GM23338 (cell line): ENCODE data around the gene MYO1G. TPM values are rescaled to one million over a fixed set of nuclear protein-coding genes. Genes with fewer than 3 reads are reported as not detected.

Experiments
- ATAC-seq: fragments of 200-7000 bp; cut with Tn5 transposase; 3 replicates; pipeline ENCODE4 v1.9.1; 2020
- DNase-seq: peaks from one replicate; pipeline ENCODE4 v3.0.0-alpha.2; 2015; ENCODE audit warnings: low spot score
- H2AFZ ChIP-seq: fragments of 200-600 bp; sonication (generic); 2 replicates; pipeline ENCODE4 v1.8.0; 2016; ENCODE audit warnings: antibody characterized with exemption, mild to moderate bottlenecking, moderate library complexity
- H3F3A ChIP-seq: fragments of 200-600 bp; sonication (generic); replicated peaks from 2 replicates; pipeline ENCODE4 v1.8.0; 2017; ENCODE audit warnings: antibody characterized with exemption, mixed run types, low read depth
- H3K27ac ChIP-seq: fragments of 200-600 bp; sonication (generic); 2 replicates; pipeline ENCODE4 v1.6.1; 2016; ENCODE audit warnings: low read depth
- H3K27me3 ChIP-seq: fragments of 200-600 bp; sonication (generic); 2 replicates; pipeline ENCODE4 v1.8.0; 2016; ENCODE audit warnings: mild to moderate bottlenecking, mixed run types, moderate library complexity; ENCODE audit not compliant: insufficient read depth
- H3K36me3 ChIP-seq: fragments of 200-600 bp; sonication (generic); 2 replicates; pipeline ENCODE4 v1.8.0; 2016; ENCODE audit warnings: mild to moderate bottlenecking; ENCODE audit not compliant: insufficient read depth
- H3K4me1 ChIP-seq: fragments of 200-600 bp; sonication (generic); 2 replicates; pipeline ENCODE4 v1.8.0; 2016; ENCODE audit warnings: mild to moderate bottlenecking, moderate library complexity; ENCODE audit not compliant: insufficient read depth
- H3K4me2 ChIP-seq: fragments of 200-600 bp; sonication (generic); 2 replicates; pipeline ENCODE4 v1.7.1; 2017; ENCODE audit warnings: mixed run types
- H3K4me3 ChIP-seq: fragments of 200-600 bp; sonication (generic); 2 replicates; pipeline ENCODE4 v1.6.1; 2016; ENCODE audit warnings: mixed run types
- H3K79me2 ChIP-seq: fragments of 200-600 bp; sonication (generic); replicated peaks from 2 replicates; pipeline ENCODE4 v1.8.0; 2017; ENCODE audit warnings: mild to moderate bottlenecking; ENCODE audit not compliant: insufficient read depth
- H3K9me2 ChIP-seq: fragments of 200-600 bp; sonication (generic); 2 replicates; pipeline ENCODE4 v1.8.0; 2017; ENCODE audit not compliant: insufficient read depth
- H4K20me1 ChIP-seq: fragments of 200-600 bp; sonication (generic); replicated peaks from 2 replicates; pipeline ENCODE4 v1.8.0; 2017; ENCODE audit warnings: mild to moderate bottlenecking; ENCODE audit not compliant: insufficient read depth
- H3K27ac Mint-ChIP-seq: 2 replicates; pipeline ENCODE4 v1.8.0; 2020; ENCODE audit warnings: inconsistent platforms, mild to moderate bottlenecking, moderate library complexity, mixed read lengths
- H3K27me3 Mint-ChIP-seq: 3 replicates; pipeline ENCODE4 v1.8.0; 2022; ENCODE audit warnings: low read depth, mild to moderate bottlenecking, moderate library complexity, mixed read lengths, inconsistent platforms; ENCODE audit not compliant: insufficient read depth, poor library complexity
- H3K36me3 Mint-ChIP-seq: 3 replicates; pipeline ENCODE4 v1.8.0; 2021; ENCODE audit warnings: low read depth, mild to moderate bottlenecking, inconsistent platforms, moderate library complexity, mixed read lengths
- H3K4me1 Mint-ChIP-seq: 3 replicates; pipeline ENCODE4 v1.8.0; 2020; ENCODE audit warnings: mild to moderate bottlenecking, inconsistent platforms, mixed read lengths
- H3K4me3 Mint-ChIP-seq: 3 replicates; pipeline ENCODE4 v1.8.0; 2021; ENCODE audit warnings: moderate library complexity, mild to moderate bottlenecking, inconsistent platforms, mixed read lengths
- H3K9me3 Mint-ChIP-seq: 3 replicates; pipeline ENCODE4 v1.8.0; 2020; ENCODE audit warnings: moderate library complexity, mild to moderate bottlenecking, inconsistent platforms, mixed read lengths
- CREB1 ChIP-seq: fragments of 250-450 bp; sonication (Bioruptor Pico); IDR thresholded peaks from 2 replicates; pipeline ENCODE4 v1.5.0; 2020; ENCODE audit warnings: low read depth, mild to moderate bottlenecking, moderate library complexity
- EZH2 ChIP-seq: fragments of 200-600 bp; sonication (generic); IDR thresholded peaks from one replicate; pipeline ENCODE4 v1.8.0; 2017; ENCODE audit warnings: antibody characterized with exemption, mild to moderate bottlenecking, low read depth; ENCODE audit not compliant: unreplicated experiment
- EZH2phosphoT487 ChIP-seq: fragments of 200-600 bp; sonication (generic); IDR thresholded peaks from one replicate; pipeline ENCODE4 v1.8.1; 2018; ENCODE audit warnings: antibody characterized with exemption; ENCODE audit not compliant: unreplicated experiment
- POLR2AphosphoS5 ChIP-seq: IDR thresholded peaks from 2 replicates; pipeline ENCODE4 v1.6.1; 2016; ENCODE audit warnings: antibody characterized with exemption, low read depth
- REST ChIP-seq: IDR thresholded peaks from one replicate; pipeline ENCODE4 v1.6.1; 2018; ENCODE audit warnings: antibody characterized with exemption; ENCODE audit not compliant: unreplicated experiment
- STAT1 ChIP-seq: IDR thresholded peaks from one replicate; pipeline ENCODE4 v1.6.1; 2016; ENCODE audit warnings: antibody characterized with exemption; ENCODE audit not compliant: unreplicated experiment
- ZNF114 ChIP-seq: fragments of 250-450 bp; sonication (Bioruptor Pico); IDR thresholded peaks from 2 replicates; pipeline ENCODE4 v1.5.0; 2020; ENCODE audit warnings: mild to moderate bottlenecking, moderate library complexity
- polyA plus RNA-seq: library from polyadenylated mRNA; unstranded; fragments of >200 nt; fragmentation: Nextera tagmentation; extraction: Ambion mirVana; gene quantifications from 2 replicates; pipeline ENCODE4 v1.2.1, GENCODE V29; 2016
- total RNA-seq: library from RNA; depleted of rRNA; stranded (reverse); fragments of >200 nt; shearing (Covaris generic); gene quantifications from 2 replicates; pipeline ENCODE4 v1.2.3, GENCODE V29; 2014
- TF ChIP-seq, protein P1 (sequence below): fragments of 250-450 bp; sonication (Bioruptor Pico); IDR thresholded peaks from 2 replicates; pipeline ENCODE4 v1.5.0; 2020; ENCODE audit warnings: mild to moderate bottlenecking, moderate library complexity
- TF ChIP-seq, protein P2 (sequence below), 2 experiments: fragments of 200-600 bp in 1 of 2; sonication (generic) in 1 of 2; conservative IDR thresholded peaks; 2 replicates each; pipeline versions ENCODE4 v1.5.1 to v1.6.1; 2016 to 2017; ENCODE audit warnings: antibody characterized with exemption in 2 of 2, low read depth in 2 of 2, mild to moderate bottlenecking in 2 of 2, moderate library complexity in 1 of 2
- TF ChIP-seq, protein P3 (sequence below): IDR thresholded peaks from 2 replicates; pipeline ENCODE4 v1.6.1; 2016; ENCODE audit warnings: antibody characterized with exemption

MYO1G gene
- total and polyA plus RNA-seq, 2 experiments from 2014 or later, result 0.10 to 0.11 TPM

- DNase-seq, result no peak
- Histone ChIP-seq H3K9me2 (no peaks in the 10 kb centered on the region), H3K4me2 (no peak overlapping the region), H3F3A (no peaks in the 10 kb centered on the region), H3K4me3 (no peak overlapping the region), H2AFZ (no peak overlapping the region), H3K4me1 (no peaks in the 10 kb centered on the region), H3K27me3 (no peaks in the 10 kb centered on the region), H3K36me3 (no peaks in the 10 kb centered on the region), H4K20me1 (peaks cover 19% of the 10 kb centered on the region), H3K79me2 (peaks cover 32% of the 10 kb centered on the region), H3K27ac (no peak overlapping the region)
- Mint-ChIP-seq H3K4me1 (peaks cover 4% of the 10 kb centered on the region), H3K27me3 (peaks cover 4% of the 10 kb centered on the region), H3K4me3 (no peak overlapping the region), H3K9me3 (peaks cover 18% of the 10 kb centered on the region), H3K36me3 (peaks cover 21% of the 10 kb centered on the region), H3K27ac (no peak overlapping the region)
- TF ChIP-seq ZNF114, result no peak
- no peak for ATAC-seq
Observed at GRCh38 chr7:45017253-45017652, 38.4 kb upstream of the MYO1G start.

- Histone ChIP-seq H3K4me1 (no peaks in the 10 kb centered on the region), H3K9me2 (no peaks in the 10 kb centered on the region), H3K27ac (no peak overlapping the region), H3K4me2 (no peak overlapping the region), H2AFZ (no peak overlapping the region), H3K4me3 (no peak overlapping the region), H3K36me3 (no peaks in the 10 kb centered on the region), H3F3A (no peaks in the 10 kb centered on the region), H3K79me2 (peaks cover 36% of the 10 kb centered on the region), H3K27me3 (no peaks in the 10 kb centered on the region), H4K20me1 (peaks cover 19% of the 10 kb centered on the region)
- ATAC-seq, result no peak
- H3K27me3 Mint-ChIP-seq, result peaks cover 2% of the 10 kb centered on the region
- H3K4me3 Mint-ChIP-seq, result no peak overlapping the region
- H3K36me3 Mint-ChIP-seq, result peaks cover 21% of the 10 kb centered on the region
- peak overlapping the region; percentile 86; the same call in 1 of the 2 replicates for H3K27ac Mint-ChIP-seq
- H3K9me3 Mint-ChIP-seq, result peaks cover 15% of the 10 kb centered on the region
- H3K4me1 Mint-ChIP-seq, result peaks cover 2% of the 10 kb centered on the region; the same call in 1 of the 3 replicates
- no peak for DNase-seq
- TF ChIP-seq, protein P1, sequence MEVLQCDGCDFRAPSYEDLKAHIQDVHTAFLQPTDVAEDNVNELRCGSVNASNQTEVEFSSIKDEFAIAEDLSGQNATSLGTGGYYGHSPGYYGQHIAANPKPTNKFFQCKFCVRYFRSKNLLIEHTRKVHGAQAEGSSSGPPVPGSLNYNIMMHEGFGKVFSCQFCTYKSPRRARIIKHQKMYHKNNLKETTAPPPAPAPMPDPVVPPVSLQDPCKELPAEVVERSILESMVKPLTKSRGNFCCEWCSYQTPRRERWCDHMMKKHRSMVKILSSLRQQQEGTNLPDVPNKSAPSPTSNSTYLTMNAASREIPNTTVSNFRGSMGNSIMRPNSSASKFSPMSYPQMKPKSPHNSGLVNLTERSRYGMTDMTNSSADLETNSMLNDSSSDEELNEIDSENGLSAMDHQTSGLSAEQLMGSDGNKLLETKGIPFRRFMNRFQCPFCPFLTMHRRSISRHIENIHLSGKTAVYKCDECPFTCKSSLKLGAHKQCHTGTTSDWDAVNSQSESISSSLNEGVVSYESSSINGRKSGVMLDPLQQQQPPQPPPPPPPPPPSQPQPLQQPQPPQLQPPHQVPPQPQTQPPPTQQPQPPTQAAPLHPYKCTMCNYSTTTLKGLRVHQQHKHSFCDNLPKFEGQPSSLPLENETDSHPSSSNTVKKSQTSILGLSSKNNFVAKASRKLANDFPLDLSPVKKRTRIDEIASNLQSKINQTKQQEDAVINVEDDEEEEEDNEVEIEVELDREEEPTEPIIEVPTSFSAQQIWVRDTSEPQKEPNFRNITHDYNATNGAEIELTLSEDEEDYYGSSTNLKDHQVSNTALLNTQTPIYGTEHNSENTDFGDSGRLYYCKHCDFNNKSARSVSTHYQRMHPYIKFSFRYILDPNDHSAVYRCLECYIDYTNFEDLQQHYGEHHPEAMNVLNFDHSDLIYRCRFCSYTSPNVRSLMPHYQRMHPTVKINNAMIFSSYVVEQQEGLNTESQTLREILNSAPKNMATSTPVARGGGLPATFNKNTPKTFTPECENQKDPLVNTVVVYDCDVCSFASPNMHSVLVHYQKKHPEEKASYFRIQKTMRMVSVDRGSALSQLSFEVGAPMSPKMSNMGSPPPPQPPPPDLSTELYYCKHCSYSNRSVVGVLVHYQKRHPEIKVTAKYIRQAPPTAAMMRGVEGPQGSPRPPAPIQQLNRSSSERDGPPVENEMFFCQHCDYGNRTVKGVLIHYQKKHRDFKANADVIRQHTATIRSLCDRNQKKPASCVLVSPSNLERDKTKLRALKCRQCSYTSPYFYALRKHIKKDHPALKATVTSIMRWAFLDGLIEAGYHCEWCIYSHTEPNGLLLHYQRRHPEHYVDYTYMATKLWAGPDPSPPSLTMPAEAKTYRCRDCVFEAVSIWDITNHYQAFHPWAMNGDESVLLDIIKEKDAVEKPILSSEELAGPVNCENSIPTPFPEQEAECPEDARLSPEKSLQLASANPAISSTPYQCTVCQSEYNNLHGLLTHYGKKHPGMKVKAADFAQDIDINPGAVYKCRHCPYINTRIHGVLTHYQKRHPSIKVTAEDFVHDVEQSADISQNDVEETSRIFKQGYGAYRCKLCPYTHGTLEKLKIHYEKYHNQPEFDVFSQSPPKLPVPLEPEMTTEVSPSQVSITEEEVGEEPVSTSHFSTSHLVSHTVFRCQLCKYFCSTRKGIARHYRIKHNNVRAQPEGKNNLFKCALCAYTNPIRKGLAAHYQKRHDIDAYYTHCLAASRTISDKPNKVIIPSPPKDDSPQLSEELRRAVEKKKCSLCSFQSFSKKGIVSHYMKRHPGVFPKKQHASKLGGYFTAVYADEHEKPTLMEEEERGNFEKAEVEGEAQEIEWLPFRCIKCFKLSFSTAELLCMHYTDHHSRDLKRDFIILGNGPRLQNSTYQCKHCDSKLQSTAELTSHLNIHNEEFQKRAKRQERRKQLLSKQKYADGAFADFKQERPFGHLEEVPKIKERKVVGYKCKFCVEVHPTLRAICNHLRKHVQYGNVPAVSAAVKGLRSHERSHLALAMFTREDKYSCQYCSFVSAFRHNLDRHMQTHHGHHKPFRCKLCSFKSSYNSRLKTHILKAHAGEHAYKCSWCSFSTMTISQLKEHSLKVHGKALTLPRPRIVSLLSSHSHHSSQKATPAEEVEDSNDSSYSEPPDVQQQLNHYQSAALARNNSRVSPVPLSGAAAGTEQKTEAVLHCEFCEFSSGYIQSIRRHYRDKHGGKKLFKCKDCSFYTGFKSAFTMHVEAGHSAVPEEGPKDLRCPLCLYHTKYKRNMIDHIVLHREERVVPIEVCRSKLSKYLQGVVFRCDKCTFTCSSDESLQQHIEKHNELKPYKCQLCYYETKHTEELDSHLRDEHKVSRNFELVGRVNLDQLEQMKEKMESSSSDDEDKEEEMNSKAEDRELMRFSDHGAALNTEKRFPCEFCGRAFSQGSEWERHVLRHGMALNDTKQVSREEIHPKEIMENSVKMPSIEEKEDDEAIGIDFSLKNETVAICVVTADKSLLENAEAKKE (CRISPR knock-in tag), result no peak
- TF ChIP-seq POLR2AphosphoS5 (no peak), EZH2 (no peak), STAT1 (no peak), CREB1 (no peak), REST (no peak), EZH2phosphoT487 (no peak)
- TF ChIP-seq, protein P2, sequence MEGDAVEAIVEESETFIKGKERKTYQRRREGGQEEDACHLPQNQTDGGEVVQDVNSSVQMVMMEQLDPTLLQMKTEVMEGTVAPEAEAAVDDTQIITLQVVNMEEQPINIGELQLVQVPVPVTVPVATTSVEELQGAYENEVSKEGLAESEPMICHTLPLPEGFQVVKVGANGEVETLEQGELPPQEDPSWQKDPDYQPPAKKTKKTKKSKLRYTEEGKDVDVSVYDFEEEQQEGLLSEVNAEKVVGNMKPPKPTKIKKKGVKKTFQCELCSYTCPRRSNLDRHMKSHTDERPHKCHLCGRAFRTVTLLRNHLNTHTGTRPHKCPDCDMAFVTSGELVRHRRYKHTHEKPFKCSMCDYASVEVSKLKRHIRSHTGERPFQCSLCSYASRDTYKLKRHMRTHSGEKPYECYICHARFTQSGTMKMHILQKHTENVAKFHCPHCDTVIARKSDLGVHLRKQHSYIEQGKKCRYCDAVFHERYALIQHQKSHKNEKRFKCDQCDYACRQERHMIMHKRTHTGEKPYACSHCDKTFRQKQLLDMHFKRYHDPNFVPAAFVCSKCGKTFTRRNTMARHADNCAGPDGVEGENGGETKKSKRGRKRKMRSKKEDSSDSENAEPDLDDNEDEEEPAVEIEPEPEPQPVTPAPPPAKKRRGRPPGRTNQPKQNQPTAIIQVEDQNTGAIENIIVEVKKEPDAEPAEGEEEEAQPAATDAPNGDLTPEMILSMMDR (conservative IDR thresholded peaks at IDR 0.05; ENCODE audit: low read depth in 2 of 2), result no peak
- TF ChIP-seq, protein P3, sequence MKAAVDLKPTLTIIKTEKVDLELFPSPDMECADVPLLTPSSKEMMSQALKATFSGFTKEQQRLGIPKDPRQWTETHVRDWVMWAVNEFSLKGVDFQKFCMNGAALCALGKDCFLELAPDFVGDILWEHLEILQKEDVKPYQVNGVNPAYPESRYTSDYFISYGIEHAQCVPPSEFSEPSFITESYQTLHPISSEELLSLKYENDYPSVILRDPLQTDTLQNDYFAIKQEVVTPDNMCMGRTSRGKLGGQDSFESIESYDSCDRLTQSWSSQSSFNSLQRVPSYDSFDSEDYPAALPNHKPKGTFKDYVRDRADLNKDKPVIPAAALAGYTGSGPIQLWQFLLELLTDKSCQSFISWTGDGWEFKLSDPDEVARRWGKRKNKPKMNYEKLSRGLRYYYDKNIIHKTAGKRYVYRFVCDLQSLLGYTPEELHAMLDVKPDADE, result no peak
Observed at GRCh38 chr7:45015313-45015712, 36.5 kb upstream of the MYO1G start.
